Mucosa of descending colon (tissue), 3 donors: ENCODE results near the gene CTPS2. TPM values are rescaled to one million over a fixed set of nuclear protein-coding genes. Genes with fewer than 3 reads are reported as not detected.
A peak's percentile ranks its signal among the peaks of the same experiment; 100 is the strongest.

ENCODE experiments used
- ATAC-seq: fragments of 200-7000 bp; cut with Tn5 transposase; one replicate; pipeline ENCODE4 v1.9.1; 2020; ENCODE audit warnings: mild to moderate bottlenecking, moderate library complexity
- DNase-seq, 3 donors: peaks; one replicate each; pipeline ENCODE4 v3.0.0-alpha.2; 2020
- H3K36me3 ChIP-seq: fragments of 200-600 bp; one replicate; pipeline ENCODE4 v1.8.0; 2021; ENCODE audit warnings: low read depth, mild to moderate bottlenecking
- H3K4me1 ChIP-seq: fragments of 200-600 bp; one replicate; pipeline ENCODE4 v1.8.0; 2021; ENCODE audit warnings: low read depth, mild to moderate bottlenecking
- H3K4me3 ChIP-seq: fragments of 200-600 bp; one replicate; pipeline ENCODE4 v1.8.0; 2021; ENCODE audit warnings: mild to moderate bottlenecking
- H3K9me3 ChIP-seq: fragments of 200-600 bp; one replicate; pipeline ENCODE4 v1.8.0; 2021; ENCODE audit warnings: mild to moderate bottlenecking
- CTCF ChIP-seq: fragments of 200-600 bp; IDR thresholded peaks from one replicate; pipeline ENCODE4 v1.8.0; 2022; ENCODE audit warnings: antibody characterized with exemption, mild to moderate bottlenecking
- intact Hi-C, 2 donors: fragments of 100-400 bp; cut with DNase I in 1 of 2; cut with micrococcal nuclease in 1 of 2; formaldehyde crosslinking; loops; one replicate each; pipeline versions ENCODE4 v1.11.0 to v1.11.1; 2022; cut with DNase I, micrococcal nuclease
- total RNA-seq, 3 donors: library from RNA; stranded (reverse); fragmentation: NEBNext Ultra II Directional in 2 of 3; extraction: Animal tissue kit (Norgen Biotek cat#: 25700) in 2 of 3; gene quantifications; one replicate each; pipeline versions ENCODE4 v1.2.1 to v1.2.4, GENCODE V29; 2021 to 2023
- donor health status: DM: no; HTN: no; CAD: no; lungs with moderate emphysema.
- donor health status: DM: no; HTN: no; CAD: no.
- donor health status: DM: no; HTN: yes; CAD: no.

The CTPS2 gene
- total RNA-seq, 3 donors from 2014 or later, result 15.0 to 19.0 (median 16.0) TPM

- no peaks in the 10 kb centered on the region for H3K9me3 ChIP-seq
- TF ChIP-seq CTCF, result no peak
- peak overlapping the region; percentile 40 for H3K4me3 ChIP-seq
- no peaks in the 10 kb centered on the region for H3K4me1 ChIP-seq
- no peaks in the 10 kb centered on the region for H3K36me3 ChIP-seq
- peak in 1 of 3 donors; percentile 10 for DNase-seq
- intact Hi-C loops, result no loop called here
- no peak for ATAC-seq
Observed at GRCh38 chrX:16711219-16711811, 1.2 kb downstream of the CTPS2 start.

- TF ChIP-seq CTCF, result no peak
- Histone ChIP-seq H3K9me3 (no peaks in the 10 kb centered on the region), H3K36me3 (no peaks in the 10 kb centered on the region), H3K4me3 (no peak overlapping the region), H3K4me1 (no peaks in the 10 kb centered on the region)
- intact Hi-C loops, result no loop called here
- ATAC-seq (no peak), DNase-seq (no peak)
Observed at GRCh38 chrX:16708016-16708415, 4.5 kb downstream of the CTPS2 start.

- Histone ChIP-seq H3K4me3 (no peak overlapping the region), H3K36me3 (no peaks in the 10 kb centered on the region), H3K9me3 (no peaks in the 10 kb centered on the region), H3K4me1 (no peaks in the 10 kb centered on the region)
- no peak for DNase-seq
- intact Hi-C loops, result no loop called here
- TF ChIP-seq CTCF, result no peak
- no peak for ATAC-seq
Observed at GRCh38 chrX:16705370-16705769, 7.1 kb downstream of the CTPS2 start.

GRCh38 chrX:16702700-16703599 lies 9.5 kb downstream of the CTPS2 start:
- Histone ChIP-seq H3K9me3 (no peaks in the 10 kb centered on the region), H3K4me1 (no peaks in the 10 kb centered on the region), H3K36me3 (no peaks in the 10 kb centered on the region), H3K4me3 (no peak overlapping the region)
- TF ChIP-seq CTCF, result no peak
- ATAC-seq, result peak; percentile 26
- intact Hi-C loops, result no loop called here
- peak in 1 of 3 donors; percentile 42 for DNase-seq

GRCh38 chrX:16700734-16701133 lies 11.7 kb downstream of the CTPS2 start:
- no peak for ATAC-seq
- no peak for TF ChIP-seq CTCF

More at GRCh38 chrX:16700734-16701133, 11.7 kb downstream of the CTPS2 start:
- no peak for DNase-seq
- Histone ChIP-seq H3K4me1 (no peaks in the 10 kb centered on the region), H3K9me3 (no peaks in the 10 kb centered on the region), H3K36me3 (no peaks in the 10 kb centered on the region), H3K4me3 (no peak overlapping the region)
- intact Hi-C loops, result no loop called here
